ENCODE results near the gene BICC1. TPM values are rescaled to one million over a fixed set of nuclear protein-coding genes. Genes with fewer than 3 reads are reported as not detected.

BICC1 gene
- polyA plus RNA-seq, 3 donors: 0.02 to 0.24 (median 0.14) TPM

DNA sequence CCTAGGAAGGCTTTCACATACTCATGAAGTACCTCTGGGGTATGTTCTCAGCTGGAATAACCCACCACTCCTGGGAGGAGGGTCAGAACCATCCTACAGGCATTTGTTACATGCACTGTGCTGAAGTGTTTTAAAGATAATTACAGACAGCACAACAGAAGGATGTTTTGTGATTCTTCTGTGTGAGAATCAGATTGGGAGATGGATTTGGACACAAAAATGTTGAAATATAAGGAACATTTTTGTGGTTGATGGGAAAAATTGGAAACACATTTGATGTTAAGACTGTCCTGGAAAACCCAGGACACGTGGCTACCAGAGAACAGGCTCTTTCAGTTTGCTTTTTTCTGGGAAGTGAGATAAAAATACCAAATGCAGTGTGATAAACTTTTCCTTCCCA lies 61.4 kb downstream of the BICC1 start:
- no peaks in the 10 kb centered on the region for H3K27me3 ChIP-seq (ENCODE audit: control insufficient read depth in 2 of 2, insufficient read depth in 2 of 2, low read length in 2 of 2)
- H3K27ac Mint-ChIP-seq: peak overlapping the region in 1 of 7 donors; percentile 63
- no CpG with 5 or more reads among the region's 1 CpG for WGBS (ENCODE audit: insufficient coverage)

DNA sequence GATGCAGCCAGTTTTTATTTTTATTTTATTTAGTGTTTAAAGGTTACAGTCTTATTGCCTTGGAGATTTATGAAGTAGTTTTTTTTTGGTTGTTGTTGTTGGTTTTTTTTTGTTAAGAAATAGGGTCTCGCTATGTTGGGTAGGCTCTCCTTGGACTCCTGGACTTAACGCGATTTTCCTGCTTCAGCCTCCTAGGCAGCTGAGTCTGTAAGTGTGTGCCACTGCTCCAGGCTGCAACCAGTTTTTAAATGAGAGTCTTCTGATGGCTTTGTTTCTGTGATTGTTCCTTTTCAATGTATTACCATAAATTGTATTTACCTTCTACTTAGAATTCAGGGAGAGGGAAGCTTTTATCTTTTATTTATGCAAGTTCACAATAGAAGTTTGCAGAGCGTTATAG lies 62.8 kb downstream of the BICC1 start:
- Mint-ChIP-seq H3K4me3 (no peak overlapping the region), H3K27ac (peak overlapping the region in 1 of 7 donors; percentile 11), H3K36me3 (peaks cover 0 to 4% of the 10 kb centered on the region in 2 donors), H3K4me1 (peaks cover 50% of the 10 kb centered on the region), H3K9me3 (peaks cover 0 to 10% (median 4%) of the 10 kb centered on the region in 7 donors), H3K27me3 (ENCODE audit: low read depth in 3 of 3) (no peaks in the 10 kb centered on the region)
- no peak overlapping the region for H3K9ac ChIP-seq (ENCODE audit: insufficient read depth, low read length, poor library complexity, severe bottlenecking)
- H3K4me2 ChIP-seq (replicated peaks; ENCODE audit: extremely low read depth, low read length, poor library complexity, severe bottlenecking): no peak overlapping the region
- H3K9me3 ChIP-seq (replicated peaks in 1 of 2; ENCODE audit: control insufficient read depth in 1 of 2, insufficient read depth in 1 of 2, low read length in 2 of 2): no peaks in the 10 kb centered on the region
- H2AFZ ChIP-seq (ENCODE audit: insufficient read depth, low read depth, low read length, poor library complexity, severe bottlenecking): no peak overlapping the region
- intact Hi-C loops (cut with micrococcal nuclease): no loop called here
- TF ChIP-seq, protein P1, sequence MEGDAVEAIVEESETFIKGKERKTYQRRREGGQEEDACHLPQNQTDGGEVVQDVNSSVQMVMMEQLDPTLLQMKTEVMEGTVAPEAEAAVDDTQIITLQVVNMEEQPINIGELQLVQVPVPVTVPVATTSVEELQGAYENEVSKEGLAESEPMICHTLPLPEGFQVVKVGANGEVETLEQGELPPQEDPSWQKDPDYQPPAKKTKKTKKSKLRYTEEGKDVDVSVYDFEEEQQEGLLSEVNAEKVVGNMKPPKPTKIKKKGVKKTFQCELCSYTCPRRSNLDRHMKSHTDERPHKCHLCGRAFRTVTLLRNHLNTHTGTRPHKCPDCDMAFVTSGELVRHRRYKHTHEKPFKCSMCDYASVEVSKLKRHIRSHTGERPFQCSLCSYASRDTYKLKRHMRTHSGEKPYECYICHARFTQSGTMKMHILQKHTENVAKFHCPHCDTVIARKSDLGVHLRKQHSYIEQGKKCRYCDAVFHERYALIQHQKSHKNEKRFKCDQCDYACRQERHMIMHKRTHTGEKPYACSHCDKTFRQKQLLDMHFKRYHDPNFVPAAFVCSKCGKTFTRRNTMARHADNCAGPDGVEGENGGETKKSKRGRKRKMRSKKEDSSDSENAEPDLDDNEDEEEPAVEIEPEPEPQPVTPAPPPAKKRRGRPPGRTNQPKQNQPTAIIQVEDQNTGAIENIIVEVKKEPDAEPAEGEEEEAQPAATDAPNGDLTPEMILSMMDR (IDR thresholded peaks at IDR 0.05): no peak
- H3K79me2 ChIP-seq (ENCODE audit: insufficient read depth, low read length): no peaks in the 10 kb centered on the region
- no peaks in the 10 kb centered on the region for H3K27me3 ChIP-seq (ENCODE audit: control insufficient read depth in 2 of 2, insufficient read depth in 2 of 2, low read length in 2 of 2)
- no peak overlapping the region for H3K27ac ChIP-seq (ENCODE audit: low read depth in 1 of 2, low read length in 2 of 2)
- no peak overlapping the region for H3K4me3 ChIP-seq (replicated peaks in 1 of 3; ENCODE audit: low read depth in 2 of 3, low read length in 3 of 3)
- H3K36me3 ChIP-seq (replicated peaks in 1 of 2; ENCODE audit: control insufficient read depth in 1 of 2, insufficient read depth in 2 of 2, low read length in 2 of 2): no peaks in the 10 kb centered on the region
- WGBS (ENCODE audit: insufficient coverage): 89% methylated on average over 3 of the region's 4 CpGs
- H3K4me1 ChIP-seq (ENCODE audit: control insufficient read depth in 1 of 2, insufficient read depth in 2 of 2, low read length in 2 of 2): peaks cover 33 to 37% of the 10 kb centered on the region in 2 donors
- no peak for DNase-seq
- H4K20me1 ChIP-seq (ENCODE audit: insufficient read depth, low read length): no peaks in the 10 kb centered on the region

More for the DNA sequence above, 61.4 kb downstream of the BICC1 start:
- Histone ChIP-seq H3K4me1 (ENCODE audit: control insufficient read depth in 1 of 2, insufficient read depth in 2 of 2, low read length in 2 of 2) (peaks cover 28 to 31% of the 10 kb centered on the region in 2 donors), H3K9ac (ENCODE audit: insufficient read depth, low read length, poor library complexity, severe bottlenecking) (no peak overlapping the region), H3K4me3 (replicated peaks in 1 of 3; ENCODE audit: low read depth in 2 of 3, low read length in 3 of 3) (no peak overlapping the region), H3K27ac (ENCODE audit: low read depth in 1 of 2, low read length in 2 of 2) (no peak overlapping the region), H3K36me3 (replicated peaks in 1 of 2; ENCODE audit: control insufficient read depth in 1 of 2, insufficient read depth in 2 of 2, low read length in 2 of 2) (no peaks in the 10 kb centered on the region), H4K20me1 (ENCODE audit: insufficient read depth, low read length) (no peaks in the 10 kb centered on the region), H3K4me2 (replicated peaks; ENCODE audit: extremely low read depth, low read length, poor library complexity, severe bottlenecking) (no peak overlapping the region), H3K9me3 (replicated peaks in 1 of 2; ENCODE audit: control insufficient read depth in 1 of 2, insufficient read depth in 1 of 2, low read length in 2 of 2) (no peaks in the 10 kb centered on the region), H2AFZ (ENCODE audit: insufficient read depth, low read depth, low read length, poor library complexity, severe bottlenecking) (peak overlapping the region; percentile 48), H3K79me2 (ENCODE audit: insufficient read depth, low read length) (no peaks in the 10 kb centered on the region)
- TF ChIP-seq, protein P1 (IDR thresholded peaks at IDR 0.05): no peak
- Mint-ChIP-seq H3K4me1 (peaks cover 49% of the 10 kb centered on the region), H3K9me3 (peaks cover 3 to 13% (median 6%) of the 10 kb centered on the region in 7 donors), H3K27me3 (ENCODE audit: low read depth in 3 of 3) (no peaks in the 10 kb centered on the region), H3K36me3 (peaks cover 3 to 4% of the 10 kb centered on the region in 2 donors), H3K4me3 (no peak overlapping the region)
- intact Hi-C loops (cut with micrococcal nuclease): no loop called here
- DNase-seq: no peak
